NCI-H2081 (cell line): ENCODE measurements around the gene AGO4.
"Not testable (repeated sequence)": the region's sequence is repeated elsewhere in the genome, so short reads cannot be mapped to it uniquely, and the experiment has no call there.

Experiments used
- DNase-seq, 2 experiments: peaks; one replicate each; lab custom pipeline; 2025; lab: John Stamatoyannopoulos, UW

The AGO4 gene

GRCh38 chr1:35863881-35864625, 56.2 kb downstream of the AGO4 start:
- no peak for DNase-seq

- DNase-seq: no peak
Measured at GRCh38 chr1:35864813-35865212, 57.0 kb downstream of the AGO4 start.

GRCh38 chr1:35866991-35867390, 59.2 kb downstream of the AGO4 start:
- DNase-seq: no peak

- DNase-seq: not testable (repeated sequence)
Measured at GRCh38 chr1:35869245-35869950, 61.6 kb downstream of the AGO4 start.

GRCh38 chr1:35870651-35871309, 63.0 kb downstream of the AGO4 start:
- no peak for DNase-seq

- no peak for DNase-seq
Measured at GRCh38 chr1:35873243-35873750, 65.5 kb downstream of the AGO4 start.

- not testable (repeated sequence) for DNase-seq
Measured at GRCh38 chr1:35874115-35874514, 66.3 kb downstream of the AGO4 start.

GRCh38 chr1:35876988-35877387, 69.2 kb downstream of the AGO4 start:
- DNase-seq: no peak

- no peak for DNase-seq
Measured at GRCh38 chr1:35881850-35882273, 74.0 kb downstream of the AGO4 start.

GRCh38 chr1:35882586-35882944, 74.7 kb downstream of the AGO4 start:
- DNase-seq: no peak

GRCh38 chr1:35882945-35883634, 75.3 kb downstream of the AGO4 start, which contains the start of gene AGO1:
Gene AGO1, plus strand, starts transcription at chr1:35883209. Its CDS starts 213 bp downstream, at chr1:35883422.
- DNase-seq: peak; percentile 96 to 97

- peak; percentile 73 to 83 for DNase-seq
Measured at GRCh38 chr1:35883635-35884101, 75.9 kb downstream of the AGO4 start.

GRCh38 chr1:35884934-35885333, 77.1 kb downstream of the AGO4 start:
- no peak for DNase-seq

GRCh38 chr1:35885961-35886558, 78.2 kb downstream of the AGO4 start:
- DNase-seq: no peak

- peak; percentile 12 to 40 for DNase-seq
Measured at GRCh38 chr1:35886577-35887431, 79.0 kb downstream of the AGO4 start.

- DNase-seq: no peak
Measured at GRCh38 chr1:35887508-35887907, 79.7 kb downstream of the AGO4 start.

GRCh38 chr1:35888255-35888654, 80.4 kb downstream of the AGO4 start:
- DNase-seq: no peak

GRCh38 chr1:35888981-35889380, 81.2 kb downstream of the AGO4 start:
- not testable (repeated sequence) for DNase-seq

- DNase-seq: no peak
Measured at GRCh38 chr1:35893051-35893879, 85.4 kb downstream of the AGO4 start.

GRCh38 chr1:35894183-35894582, 86.4 kb downstream of the AGO4 start:
- DNase-seq: no peak
